MM.1S (cell line): ENCODE results near the gene SETDB2.

Experiments used
- DNase-seq: peaks from one replicate; pipeline ENCODE4 v3.0.0-alpha.2; 2015
- H2AFZ ChIP-seq: fragments of 300-600 bp; sonication (generic); 2 replicates; pipeline ENCODE4 v1.6.0; 2016; ENCODE audit warnings: antibody characterized with exemption, low read length
- H3F3A ChIP-seq: fragments of 300-600 bp; sonication (generic); 2 replicates; pipeline ENCODE4 v1.6.1; 2016; ENCODE audit warnings: mild to moderate bottlenecking, antibody characterized with exemption, low read length, moderate library complexity, mixed read lengths; ENCODE audit not compliant: insufficient read depth
- H3K27ac ChIP-seq: fragments of 300-600 bp; sonication (generic); 2 replicates; pipeline ENCODE4 v1.5.1; 2016; ENCODE audit warnings: mild to moderate bottlenecking, low read length
- H3K27me3 ChIP-seq: fragments of 300-600 bp; sonication (generic); replicated peaks from 2 replicates; pipeline ENCODE4 v1.6.0; 2016; ENCODE audit warnings: low read length; ENCODE audit not compliant: insufficient read depth
- H3K36me3 ChIP-seq: fragments of 300-600 bp; sonication (generic); replicated peaks from 2 replicates; pipeline ENCODE4 v1.6.1; 2016; ENCODE audit warnings: mild to moderate bottlenecking, low read length, mixed read lengths; ENCODE audit not compliant: insufficient read depth
- H3K4me1 ChIP-seq: fragments of 300-600 bp; sonication (generic); 2 replicates; pipeline ENCODE4 v1.6.1; 2016; ENCODE audit warnings: low read length, mixed read lengths
- H3K4me2 ChIP-seq: fragments of 300-600 bp; sonication (generic); 2 replicates; pipeline ENCODE4 v1.6.0; 2016; ENCODE audit warnings: low read depth, low read length
- H3K4me3 ChIP-seq: fragments of 300-600 bp; sonication (generic); 2 replicates; pipeline ENCODE4 v1.5.1; 2016; ENCODE audit warnings: low read length, mixed read lengths
- H3K79me2 ChIP-seq: fragments of 300-600 bp; sonication (generic); 2 replicates; pipeline ENCODE4 v1.6.1; 2016; ENCODE audit warnings: mixed run types, low read length, mixed read lengths
- H3K9ac ChIP-seq: fragments of 300-600 bp; sonication (generic); 2 replicates; pipeline ENCODE4 v1.6.1; 2016; ENCODE audit warnings: low read length, mixed read lengths
- H3K9me2 ChIP-seq: fragments of 300-600 bp; sonication (generic); replicated peaks from 2 replicates; pipeline ENCODE4 v1.6.1; 2016; ENCODE audit warnings: mild to moderate bottlenecking, low read length, mixed read lengths; ENCODE audit not compliant: insufficient read depth
- H3K9me3 ChIP-seq: fragments of 300-600 bp; sonication (generic); replicated peaks from 2 replicates; pipeline ENCODE4 v1.6.1; 2016; ENCODE audit warnings: mild to moderate bottlenecking, low read length, mixed read lengths; ENCODE audit not compliant: insufficient read depth
- H4K20me1 ChIP-seq: fragments of 300-600 bp; sonication (generic); 2 replicates; pipeline ENCODE4 v1.6.1; 2016; ENCODE audit warnings: mild to moderate bottlenecking, low read length, moderate library complexity, mixed read lengths; ENCODE audit not compliant: insufficient read depth
- EZH2 ChIP-seq: fragments of 300-600 bp; sonication (generic); optimal IDR thresholded peaks from 2 replicates; pipeline ENCODE3; 2017; ENCODE audit warnings: low read depth, mild to moderate bottlenecking, antibody characterized with exemption, low read length, mixed read lengths
- EZH2phosphoT487 ChIP-seq: fragments of 300-600 bp; sonication (generic); IDR thresholded peaks from 2 replicates; pipeline ENCODE4 v1.6.1; 2018; ENCODE audit warnings: antibody characterized with exemption, low read length
- TF ChIP-seq, protein P1 (sequence below): fragments of 300-600 bp; sonication (generic); IDR thresholded peaks from 2 replicates; pipeline ENCODE4 v1.5.1; 2016; ENCODE audit warnings: antibody characterized with exemption, low read length, mixed read lengths

Gene SETDB2

DNA sequence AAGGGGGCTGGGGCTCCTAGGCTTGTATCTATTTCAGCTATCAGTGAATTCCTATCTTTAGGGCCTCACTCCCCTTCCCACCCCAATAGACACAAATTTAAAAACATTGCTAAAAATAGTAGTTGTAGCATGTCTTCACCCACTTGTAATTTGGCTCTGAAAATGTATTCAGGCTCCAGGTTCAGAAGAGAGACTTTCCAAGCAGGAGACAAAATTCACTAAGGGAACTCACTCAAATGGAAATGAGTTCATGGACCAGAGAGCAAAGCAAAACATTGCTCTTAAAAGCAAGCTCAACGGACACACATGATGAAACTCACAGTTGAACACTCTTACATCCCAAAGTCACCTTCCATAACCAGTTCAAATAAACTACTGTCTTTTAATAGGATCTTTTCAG is 88.5 kb downstream of the SETDB2 start:
- no peak for TF ChIP-seq EZH2
- TF ChIP-seq, protein P1, sequence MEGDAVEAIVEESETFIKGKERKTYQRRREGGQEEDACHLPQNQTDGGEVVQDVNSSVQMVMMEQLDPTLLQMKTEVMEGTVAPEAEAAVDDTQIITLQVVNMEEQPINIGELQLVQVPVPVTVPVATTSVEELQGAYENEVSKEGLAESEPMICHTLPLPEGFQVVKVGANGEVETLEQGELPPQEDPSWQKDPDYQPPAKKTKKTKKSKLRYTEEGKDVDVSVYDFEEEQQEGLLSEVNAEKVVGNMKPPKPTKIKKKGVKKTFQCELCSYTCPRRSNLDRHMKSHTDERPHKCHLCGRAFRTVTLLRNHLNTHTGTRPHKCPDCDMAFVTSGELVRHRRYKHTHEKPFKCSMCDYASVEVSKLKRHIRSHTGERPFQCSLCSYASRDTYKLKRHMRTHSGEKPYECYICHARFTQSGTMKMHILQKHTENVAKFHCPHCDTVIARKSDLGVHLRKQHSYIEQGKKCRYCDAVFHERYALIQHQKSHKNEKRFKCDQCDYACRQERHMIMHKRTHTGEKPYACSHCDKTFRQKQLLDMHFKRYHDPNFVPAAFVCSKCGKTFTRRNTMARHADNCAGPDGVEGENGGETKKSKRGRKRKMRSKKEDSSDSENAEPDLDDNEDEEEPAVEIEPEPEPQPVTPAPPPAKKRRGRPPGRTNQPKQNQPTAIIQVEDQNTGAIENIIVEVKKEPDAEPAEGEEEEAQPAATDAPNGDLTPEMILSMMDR = no peak
- TF ChIP-seq EZH2phosphoT487 = no peak
- no peaks in the 10 kb centered on the region for H3K79me2 ChIP-seq
- H3K27ac ChIP-seq = no peak overlapping the region
- H3F3A ChIP-seq = no peaks in the 10 kb centered on the region
- no peak overlapping the region for H3K4me2 ChIP-seq
- no peaks in the 10 kb centered on the region for H3K36me3 ChIP-seq
- H2AFZ ChIP-seq = no peak overlapping the region
- no peaks in the 10 kb centered on the region for H4K20me1 ChIP-seq
- H3K4me3 ChIP-seq = no peak overlapping the region
- H3K9me3 ChIP-seq = no peaks in the 10 kb centered on the region
- no peaks in the 10 kb centered on the region for H3K27me3 ChIP-seq
- no peaks in the 10 kb centered on the region for H3K4me1 ChIP-seq
- no peaks in the 10 kb centered on the region for H3K9me2 ChIP-seq
- no peak overlapping the region for H3K9ac ChIP-seq
- DNase-seq = no peak

DNA sequence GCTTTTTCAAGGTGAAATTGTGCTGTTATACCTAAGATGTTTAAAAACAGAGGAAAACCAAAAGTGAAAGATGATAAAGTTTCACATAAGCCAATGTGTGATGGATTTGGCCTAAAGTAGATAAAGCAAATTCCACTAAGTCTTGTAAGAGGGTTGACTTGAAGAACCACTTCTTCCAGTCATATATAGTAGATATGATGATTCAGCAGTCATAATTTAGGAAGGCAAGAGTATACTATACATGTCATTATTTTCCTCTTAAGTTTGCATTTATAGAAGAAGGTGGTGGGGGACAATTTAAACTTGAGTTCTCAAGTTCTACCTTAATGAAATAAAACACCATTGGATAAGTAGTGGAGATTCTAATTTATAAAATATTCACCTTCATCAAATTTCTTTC is 88.9 kb downstream of the SETDB2 start:
- no peaks in the 10 kb centered on the region for H3K9me3 ChIP-seq
- H3F3A ChIP-seq = no peaks in the 10 kb centered on the region
- no peak overlapping the region for H3K4me3 ChIP-seq
- no peaks in the 10 kb centered on the region for H3K4me1 ChIP-seq
- no peak overlapping the region for H3K27ac ChIP-seq
- H3K9ac ChIP-seq = no peak overlapping the region
- TF ChIP-seq, protein P1 = no peak
- TF ChIP-seq EZH2 = no peak
- TF ChIP-seq EZH2phosphoT487 = no peak
- H3K4me2 ChIP-seq = no peak overlapping the region
- no peaks in the 10 kb centered on the region for H3K9me2 ChIP-seq
- no peaks in the 10 kb centered on the region for H3K36me3 ChIP-seq
- H4K20me1 ChIP-seq = no peaks in the 10 kb centered on the region
- H3K27me3 ChIP-seq = no peaks in the 10 kb centered on the region
- DNase-seq = no peak
- H3K79me2 ChIP-seq = no peaks in the 10 kb centered on the region
- no peak overlapping the region for H2AFZ ChIP-seq

DNA sequence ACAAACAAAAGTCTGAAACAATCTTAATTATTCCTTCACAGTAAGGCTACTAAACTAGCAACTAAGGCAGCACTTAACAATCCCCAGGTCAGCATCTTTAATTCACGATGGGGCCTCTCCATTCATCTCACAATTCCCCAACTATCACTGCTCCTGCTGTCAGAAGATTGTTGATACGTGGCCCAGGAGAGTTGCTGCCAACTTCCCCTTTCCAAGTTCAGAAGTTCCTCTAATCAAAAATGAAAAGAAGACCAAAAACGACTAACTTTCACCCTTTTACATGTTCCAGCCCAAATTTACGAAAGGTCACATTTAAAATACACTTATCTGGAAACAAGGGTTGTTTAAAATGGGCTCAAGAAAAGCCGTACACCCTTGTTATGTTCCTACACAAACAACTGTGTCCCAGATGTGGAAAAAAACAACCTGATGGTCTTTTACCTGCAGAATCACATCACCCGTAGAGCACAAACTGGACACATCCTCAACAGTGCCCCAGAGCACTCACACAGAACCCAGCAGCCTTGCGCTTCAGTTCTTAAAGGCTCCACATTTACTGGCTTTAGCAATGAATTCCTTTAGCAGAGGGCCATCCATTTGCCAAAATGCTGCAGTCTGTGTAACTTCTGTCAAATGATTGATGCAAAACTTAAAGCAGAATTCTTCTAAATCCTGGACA is 89.7 kb downstream of the SETDB2 start:
- H3K9me3 ChIP-seq = no peaks in the 10 kb centered on the region
- H3K4me2 ChIP-seq = no peak overlapping the region
- H3K36me3 ChIP-seq = no peaks in the 10 kb centered on the region
- TF ChIP-seq, protein P1 = no peak
- TF ChIP-seq EZH2phosphoT487 (no peak), EZH2 (no peak)
- no peaks in the 10 kb centered on the region for H3K4me1 ChIP-seq
- DNase-seq = no peak
- no peaks in the 10 kb centered on the region for H3F3A ChIP-seq
- no peak overlapping the region for H3K4me3 ChIP-seq
- no peaks in the 10 kb centered on the region for H3K79me2 ChIP-seq
- no peak overlapping the region for H3K9ac ChIP-seq
- H3K9me2 ChIP-seq = no peaks in the 10 kb centered on the region
- no peak overlapping the region for H3K27ac ChIP-seq
- no peaks in the 10 kb centered on the region for H4K20me1 ChIP-seq
- no peaks in the 10 kb centered on the region for H3K27me3 ChIP-seq
- H2AFZ ChIP-seq = no peak overlapping the region
